ENCODE measurements around the gene PCSK1N. TPM values are rescaled to one million over a fixed set of nuclear protein-coding genes. Genes with fewer than 3 reads are reported as not detected.

PCSK1N gene
- total RNA-seq, 1 donor from 2014 or later: 0.33 TPM

Other genes with a start within 250 kb of the PCSK1N start
- gene WDR13, start 238.1 kb downstream of the PCSK1N start, total RNA-seq: 43.8 and 44.9 TPM in 2 replicates
- gene WAS, start 151.8 kb downstream of the PCSK1N start, total RNA-seq: 99.0 and 104 TPM in 2 replicates
- 27.6 and 32.2 TPM in 2 replicates for gene SUV39H1, start 138.9 kb downstream of the PCSK1N start, total RNA-seq
- not detected in 2 replicates for gene GLOD5, start 73.9 kb downstream of the PCSK1N start, total RNA-seq
- not detected in 2 replicates for gene GATA1, start 49.0 kb downstream of the PCSK1N start, total RNA-seq
- 50.6 and 55.2 TPM in 2 replicates for gene HDAC6, start 33.5 kb downstream of the PCSK1N start, total RNA-seq
- not detected in 2 replicates for gene ERAS, start 9.1 kb downstream of the PCSK1N start, total RNA-seq
- 72.0 and 75.1 TPM in 2 replicates for gene TIMM17B, start 62.2 kb upstream of the PCSK1N start, total RNA-seq
- gene PQBP1, start 62.3 kb upstream of the PCSK1N start, total RNA-seq: 104 and 114 TPM in 2 replicates
- gene SLC35A2, start 76.0 kb upstream of the PCSK1N start, total RNA-seq: 19.5 and 22.8 TPM in 2 replicates
- 391 and 394 TPM in 2 replicates for gene PIM2, start 83.4 kb upstream of the PCSK1N start, total RNA-seq
- 76.2 and 76.7 TPM in 2 replicates for gene OTUD5, start 122.0 kb upstream of the PCSK1N start, total RNA-seq
- 2.5 and 3.5 TPM in 2 replicates for gene KCND1, start 136.2 kb upstream of the PCSK1N start, total RNA-seq
- gene GRIPAP1, start 166.7 kb upstream of the PCSK1N start, total RNA-seq: 85.7 and 87.3 TPM in 2 replicates
- 28.8 and 30.8 TPM in 2 replicates for gene TFE3, start 207.7 kb upstream of the PCSK1N start, total RNA-seq
- 4.4 and 4.5 TPM in 2 replicates for gene CCDC120, start 223.4 kb upstream of the PCSK1N start, total RNA-seq
- 12.5 and 15.9 TPM in 2 replicates for gene PRAF2, start 238.4 kb upstream of the PCSK1N start, total RNA-seq
- 38.7 and 40.8 TPM in 2 replicates for gene WDR45, start 244.3 kb upstream of the PCSK1N start, total RNA-seq

Measured in activated CD4-positive, alpha-beta T cell treated with anti-CD3 and anti-CD28 coated beads, Interleukin-2, amount 10 ng/mL, durations not matched to agents 24 days and 14 days (primary cell).